ENCODE results near the gene CCDC146.
"Not testable (repeated sequence)": the region's sequence is repeated elsewhere in the genome, so short reads cannot be mapped to it uniquely, and the experiment has no call there.

CCDC146 gene

DNA sequence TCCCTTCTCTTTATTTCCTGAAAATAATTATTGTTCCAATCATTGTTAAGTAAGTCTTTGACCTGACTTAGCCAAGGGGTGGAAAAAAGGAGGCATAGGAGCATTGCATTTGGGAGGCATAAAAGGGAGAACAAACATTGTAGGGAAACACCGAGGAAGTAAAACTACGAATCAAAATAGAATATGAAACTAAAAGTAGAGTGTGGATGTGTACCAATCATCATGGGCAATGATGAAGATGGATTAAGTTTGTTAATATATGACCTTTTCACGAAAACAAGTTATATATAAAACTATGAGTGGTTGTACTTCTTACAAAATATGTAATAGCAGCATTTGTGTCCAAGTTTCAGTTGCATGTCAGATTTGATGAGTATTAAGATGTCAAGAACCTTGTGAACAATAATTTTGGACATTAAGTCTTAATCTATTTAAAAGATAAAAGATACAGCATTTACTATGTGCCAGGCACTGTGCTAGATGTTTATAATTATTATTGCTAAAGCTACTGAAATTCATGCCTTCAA is 52.9 kb downstream of the CCDC146 start:
- not testable (repeated sequence) for DNase-seq (ENCODE audit: low read depth); H3K4me3 ChIP-seq (ENCODE audit: control insufficient read depth, low read depth, low read length)

DNA sequence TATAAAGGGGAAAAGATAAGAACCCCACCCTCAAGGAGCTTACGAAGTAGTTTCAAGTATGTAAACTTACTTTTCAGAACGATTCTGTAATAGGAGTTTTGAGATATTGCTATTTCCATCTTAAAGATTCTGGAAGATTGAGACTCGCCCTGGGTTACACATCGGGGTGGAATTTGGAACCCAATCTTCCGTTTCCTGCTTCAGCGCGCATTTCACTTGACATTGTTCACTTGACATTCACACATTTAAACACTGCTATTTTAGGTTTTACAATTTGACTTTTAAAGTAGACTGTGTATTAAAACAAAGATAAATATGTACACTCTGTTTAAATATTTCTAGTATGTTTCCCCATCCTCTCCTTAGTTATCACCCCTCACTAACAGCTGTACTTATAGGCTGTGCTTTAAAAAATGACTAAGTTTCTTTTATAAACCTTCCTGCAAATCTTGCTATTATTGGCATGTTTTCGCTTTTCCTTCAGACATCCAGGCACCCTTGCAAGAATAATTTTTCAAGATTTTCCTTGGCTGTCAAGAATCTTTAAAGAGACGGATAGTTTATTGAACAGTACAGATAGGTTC is 55.0 kb downstream of the CCDC146 start:
- not testable (repeated sequence) for H3K4me3 ChIP-seq (ENCODE audit: control insufficient read depth, low read depth, low read length); DNase-seq (ENCODE audit: low read depth)

DNA sequence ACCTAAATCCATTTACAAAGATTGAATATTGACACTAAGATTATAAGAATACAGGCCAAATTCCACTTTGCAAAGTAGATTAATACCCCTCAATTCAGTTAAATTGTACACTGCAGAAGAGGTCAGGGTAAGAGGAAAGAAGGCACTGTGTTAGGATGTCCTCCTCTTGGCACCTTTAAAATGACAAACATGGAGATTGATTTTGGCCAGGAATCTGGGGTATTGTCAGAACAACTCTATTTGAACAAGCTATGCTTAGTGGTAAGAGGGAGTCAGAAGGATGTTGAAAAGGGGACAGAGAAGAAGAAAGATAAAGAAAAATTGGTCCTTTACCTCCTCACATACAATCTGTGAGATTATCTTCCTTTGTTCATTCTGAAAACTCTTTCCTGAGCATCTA is 55.6 kb downstream of the CCDC146 start:
- DNase-seq (ENCODE audit: low read depth); H3K4me3 ChIP-seq (ENCODE audit: control insufficient read depth, low read depth, low read length): not testable (repeated sequence)

DNA sequence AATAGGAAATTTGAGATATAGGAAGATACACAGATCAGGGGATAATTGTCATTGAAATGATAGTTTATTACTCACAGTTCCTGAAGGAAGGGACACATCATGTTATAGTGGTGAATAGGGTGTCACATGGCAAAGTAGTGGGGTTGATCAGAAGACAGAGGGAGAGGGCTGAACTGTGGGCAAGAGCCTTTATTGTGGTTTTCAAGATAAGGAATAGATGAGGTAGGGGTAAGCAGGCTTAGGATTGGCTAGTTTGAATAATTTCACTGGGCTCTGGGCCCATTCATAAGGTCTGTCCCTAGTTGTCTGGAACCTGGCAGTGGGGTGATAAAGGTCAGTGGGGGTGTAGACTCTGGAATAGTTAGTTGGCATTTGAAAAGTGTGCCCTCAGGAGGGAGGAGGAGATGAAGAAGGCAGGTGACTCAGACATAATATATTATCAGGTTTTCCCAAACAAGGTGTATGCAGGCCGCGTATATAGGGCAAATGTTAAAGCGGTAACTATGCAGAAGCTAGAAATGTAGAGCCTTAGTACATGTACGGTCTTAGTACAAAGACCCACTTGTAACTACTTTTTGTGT is 58.7 kb downstream of the CCDC146 start:
- TF ChIP-seq, protein P1, sequence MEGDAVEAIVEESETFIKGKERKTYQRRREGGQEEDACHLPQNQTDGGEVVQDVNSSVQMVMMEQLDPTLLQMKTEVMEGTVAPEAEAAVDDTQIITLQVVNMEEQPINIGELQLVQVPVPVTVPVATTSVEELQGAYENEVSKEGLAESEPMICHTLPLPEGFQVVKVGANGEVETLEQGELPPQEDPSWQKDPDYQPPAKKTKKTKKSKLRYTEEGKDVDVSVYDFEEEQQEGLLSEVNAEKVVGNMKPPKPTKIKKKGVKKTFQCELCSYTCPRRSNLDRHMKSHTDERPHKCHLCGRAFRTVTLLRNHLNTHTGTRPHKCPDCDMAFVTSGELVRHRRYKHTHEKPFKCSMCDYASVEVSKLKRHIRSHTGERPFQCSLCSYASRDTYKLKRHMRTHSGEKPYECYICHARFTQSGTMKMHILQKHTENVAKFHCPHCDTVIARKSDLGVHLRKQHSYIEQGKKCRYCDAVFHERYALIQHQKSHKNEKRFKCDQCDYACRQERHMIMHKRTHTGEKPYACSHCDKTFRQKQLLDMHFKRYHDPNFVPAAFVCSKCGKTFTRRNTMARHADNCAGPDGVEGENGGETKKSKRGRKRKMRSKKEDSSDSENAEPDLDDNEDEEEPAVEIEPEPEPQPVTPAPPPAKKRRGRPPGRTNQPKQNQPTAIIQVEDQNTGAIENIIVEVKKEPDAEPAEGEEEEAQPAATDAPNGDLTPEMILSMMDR (IDR thresholded peaks at IDR 0.05; ENCODE audit: control insufficient read depth, insufficient read depth, low read depth, low read length, missing control alignments): no peak
- DNase-seq (ENCODE audit: low read depth): no peak
- H3K4me3 ChIP-seq (ENCODE audit: control insufficient read depth, low read depth, low read length): no peak overlapping the region

DNA sequence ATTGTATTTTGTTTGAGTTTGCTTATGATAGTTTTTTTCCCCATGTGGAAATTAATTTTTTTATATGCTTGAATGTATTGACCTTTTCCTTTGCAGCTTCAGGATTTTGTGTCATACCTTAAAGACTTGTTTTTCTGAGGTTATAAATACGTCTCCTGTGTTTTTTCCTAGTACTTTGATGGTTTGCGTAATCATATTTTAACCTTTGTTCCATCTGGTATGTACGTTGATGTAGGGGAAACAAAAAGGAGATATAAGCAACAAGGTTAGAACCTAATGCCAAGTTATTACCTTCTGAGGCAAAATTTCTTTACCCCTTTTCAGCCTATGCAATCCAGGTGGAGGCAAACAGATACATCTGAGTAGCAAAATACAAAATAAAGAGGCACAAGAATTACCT is 59.3 kb downstream of the CCDC146 start:
- no peak overlapping the region for H3K4me3 ChIP-seq (ENCODE audit: control insufficient read depth, low read depth, low read length)
- TF ChIP-seq, protein P1 (IDR thresholded peaks at IDR 0.05; ENCODE audit: control insufficient read depth, insufficient read depth, low read depth, low read length, missing control alignments): no peak

DNA sequence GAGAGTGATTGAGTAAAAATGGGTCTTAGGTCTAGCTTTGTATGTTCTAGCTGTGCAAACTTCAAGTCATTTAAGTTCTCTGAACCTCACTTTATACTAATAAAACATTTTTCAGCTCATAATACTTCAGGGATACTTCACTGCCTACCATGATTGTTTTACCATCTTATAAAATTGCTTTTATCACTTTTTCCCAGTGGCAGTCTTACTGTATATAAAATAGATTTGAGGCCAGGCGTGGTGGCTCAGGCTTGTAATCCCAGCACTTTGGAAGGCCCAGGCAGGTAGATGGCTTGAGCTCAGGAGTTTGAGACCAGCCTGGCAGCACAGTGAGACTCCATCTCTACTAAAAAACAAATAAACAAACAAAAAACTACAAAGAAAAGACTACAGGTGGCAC is 59.8 kb downstream of the CCDC146 start:
- TF ChIP-seq, protein P1 (IDR thresholded peaks at IDR 0.05; ENCODE audit: control insufficient read depth, insufficient read depth, low read depth, low read length, missing control alignments): no peak
- DNase-seq (ENCODE audit: low read depth): no peak
- no peak overlapping the region for H3K4me3 ChIP-seq (ENCODE audit: control insufficient read depth, low read depth, low read length)

More for the DNA sequence above, 59.3 kb downstream of the CCDC146 start:
- no peak for DNase-seq (ENCODE audit: low read depth)

DNA sequence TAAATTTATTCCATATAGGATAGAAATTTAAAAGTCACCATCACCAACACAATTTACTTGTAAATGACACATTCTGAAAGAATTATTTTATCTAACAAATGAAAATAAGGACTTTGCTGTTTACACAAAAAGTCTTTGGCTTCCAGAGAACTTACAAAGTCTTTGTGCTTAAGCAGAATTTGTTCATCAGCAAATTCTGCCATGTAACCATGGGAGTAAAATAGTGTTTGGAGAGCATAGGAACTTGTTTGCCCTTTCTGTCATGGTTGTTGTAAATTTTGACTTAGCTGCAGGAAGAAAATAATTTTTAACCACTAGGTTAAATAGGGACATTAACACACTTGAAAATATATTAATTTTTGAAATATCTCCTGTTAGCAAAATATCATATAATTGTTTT is 62.0 kb downstream of the CCDC146 start:
- no peak overlapping the region for H3K4me3 ChIP-seq (ENCODE audit: control insufficient read depth, low read depth, low read length)
- TF ChIP-seq, protein P1 (IDR thresholded peaks at IDR 0.05; ENCODE audit: control insufficient read depth, insufficient read depth, low read depth, low read length, missing control alignments): no peak
- no peak for DNase-seq (ENCODE audit: low read depth)

DNA sequence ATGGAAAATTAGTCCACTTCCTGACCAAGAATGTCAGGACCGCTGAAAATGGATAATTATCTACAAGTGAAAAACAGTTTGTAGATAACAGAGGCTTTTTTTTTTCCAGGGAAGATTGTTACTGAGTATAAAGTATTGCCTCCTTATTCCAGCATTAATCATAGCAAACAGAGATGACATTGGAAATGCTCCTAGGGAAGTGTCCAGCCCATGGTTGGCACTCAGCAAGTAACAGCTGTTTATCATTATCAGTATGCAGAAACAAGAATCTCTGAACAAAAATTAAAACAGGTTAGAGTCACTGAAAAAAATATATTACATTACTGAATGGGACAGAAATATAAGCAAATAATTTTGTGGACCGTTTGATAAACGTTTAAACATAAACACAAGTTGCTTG is 62.6 kb downstream of the CCDC146 start:
- TF ChIP-seq, protein P1 (IDR thresholded peaks at IDR 0.05; ENCODE audit: control insufficient read depth, insufficient read depth, low read depth, low read length, missing control alignments): no peak
- peak; percentile 17 for DNase-seq (ENCODE audit: low read depth)
- no peak overlapping the region for H3K4me3 ChIP-seq (ENCODE audit: control insufficient read depth, low read depth, low read length)

All from AG09309 (cell line).